Measurements from ENCODE around the gene CERS6. TPM values are rescaled to one million over a fixed set of nuclear protein-coding genes. Genes with fewer than 3 reads are reported as not detected.

Gene CERS6
- total and polyA plus RNA-seq, 2 of the 8 experiments (the other 6 are each of a cell fraction or from before 2014, with no cell fraction given) = 6.8 to 28.2 TPM

DNA sequence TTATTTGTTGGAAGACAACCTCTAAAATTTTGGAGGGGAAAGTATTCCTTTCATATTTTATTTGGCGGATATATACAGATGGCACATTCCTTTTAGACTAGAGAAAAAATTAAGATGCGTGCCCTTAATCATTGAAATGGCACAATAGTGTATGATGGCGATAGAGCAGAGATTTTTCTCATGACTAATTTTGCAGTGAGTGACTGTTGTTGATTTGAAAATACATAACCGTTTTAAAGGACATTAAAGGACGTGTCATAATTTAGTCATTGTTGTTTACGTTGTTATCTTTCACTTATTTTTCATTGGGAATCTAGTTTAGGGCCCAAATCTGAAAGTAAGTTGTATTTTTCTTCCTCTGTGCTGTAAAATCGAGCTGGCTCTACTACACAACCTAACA lies 61.7 kb downstream of the CERS6 start:
- Histone ChIP-seq H2BK12ac (ENCODE audit: low read depth, low read length) (no peak overlapping the region), H4K91ac (replicated peaks; ENCODE audit: insufficient read length, low read length) (no peak overlapping the region), H3K56ac (replicated peaks; ENCODE audit: insufficient read length, low read depth, low read length) (no peak overlapping the region), H2AFZ (ENCODE audit: low read length) (no peak overlapping the region), H3K36me3 (ENCODE audit: control insufficient read depth in 2 of 4, insufficient read depth in 4 of 4, low read length in 3 of 4) (no peaks in the 10 kb centered on the region), H3K23ac (ENCODE audit: insufficient read length) (no peak overlapping the region), H4K20me1 (replicated peaks in 1 of 2; ENCODE audit: control insufficient read depth in 1 of 2, insufficient read depth in 2 of 2, low read length in 2 of 2) (peaks cover 0 to 2% of the 10 kb centered on the region in 2 experiments), H4K8ac (ENCODE audit: extremely low read depth, insufficient read depth, low read length) (no peak overlapping the region), H3K4me3 (ENCODE audit: extremely low read depth in 1 of 4, insufficient read depth in 2 of 4, low read depth in 3 of 4, low read length in 4 of 4) (no peak overlapping the region), H3K9me3 (ENCODE audit: insufficient read depth in 2 of 2, low read depth in 1 of 2, low read length in 1 of 2) (no peaks in the 10 kb centered on the region), H3K9ac (replicated peaks in 1 of 4; ENCODE audit: extremely low read depth in 1 of 4, low read depth in 3 of 4, low read length in 3 of 4) (no peak overlapping the region), H2BK15ac (ENCODE audit: low read length) (no peak overlapping the region), H3K79me1 (ENCODE audit: low read depth, low read length) (peaks cover 4% of the 10 kb centered on the region; the same call in 1 of the 2 replicates), H3K27ac (ENCODE audit: low read depth, low read length) (no peak overlapping the region), H2BK120ac (replicated peaks; ENCODE audit: low read depth, low read length) (no peak overlapping the region), H2AK5ac (ENCODE audit: low read depth, low read length) (no peak overlapping the region), H4K5ac (ENCODE audit: insufficient read length, low read depth, low read length) (no peak overlapping the region), H2BK20ac (ENCODE audit: low read length) (no peak overlapping the region), H3K23me2 (ENCODE audit: low read depth, low read length) (peaks cover 2% of the 10 kb centered on the region; the same call in 1 of the 2 replicates), H3K4me1 (replicated peaks in 1 of 4; ENCODE audit: control insufficient read depth in 3 of 4, insufficient read depth in 4 of 4, low read length in 3 of 4) (peaks cover 0 to 15% (median 13%) of the 10 kb centered on the region in 4 experiments; a peak in 5 of 7 replicates), H3K18ac (ENCODE audit: extremely low read depth, low read length) (no peak overlapping the region), H3K79me2 (ENCODE audit: control insufficient read depth in 1 of 2, insufficient read depth in 2 of 2, low read length in 2 of 2) (peaks cover 0 to 80% of the 10 kb centered on the region in 2 experiments; a peak in 2 of 4 replicates), H3K27me3 (replicated peaks in 1 of 4; ENCODE audit: control insufficient read depth in 3 of 4, extremely low read depth in 1 of 4, insufficient read depth in 3 of 4, low read length in 3 of 4) (no peaks in the 10 kb centered on the region), H3K4ac (replicated peaks; ENCODE audit: insufficient read length, low read depth, low read length) (no peak overlapping the region), H3K14ac (ENCODE audit: insufficient read length) (no peak overlapping the region), H3K4me2 (ENCODE audit: insufficient read depth in 1 of 2, low read depth in 2 of 2, low read length in 2 of 2) (no peak overlapping the region), H2BK5ac (ENCODE audit: low read depth, low read length) (no peak overlapping the region)
- POLR2A ChIA-PET (ENCODE audit: partially characterized antibody) = interaction anchor here (0.8 kb wide), 1 partner anchor 42 kb away, joined by 3 read pairs; no protein-coding TSS in a partner anchor
- WGBS, 2 experiments (ENCODE audit: extremely low coverage in 1 of 2, insufficient coverage in 1 of 2, insufficient read length in 1 of 2, insufficient replicate concordance in 2 of 2, low coverage in 1 of 2, low lambda C conversion rate in 2 of 2, missing lambda C conversion rate in 1 of 2) = 82% methylated on average over 7 of the region's 7 CpGs; no CpG with 5 or more reads in 1 of the 2 experiments
- DNase-seq (ENCODE audit: low read depth in 1 of 2, low spot score in 2 of 2) (no peak), FAIRE-seq (no peak)
- CTCF ChIA-PET (ENCODE audit: partially characterized antibody) = interaction anchor here (1.0 to 1.8 kb wide), 4 partner anchors 9 to 47 kb away, joined by 4 to 11 read pairs (median 4); no protein-coding TSS in a partner anchor
- TF ChIP-seq, protein P1, sequence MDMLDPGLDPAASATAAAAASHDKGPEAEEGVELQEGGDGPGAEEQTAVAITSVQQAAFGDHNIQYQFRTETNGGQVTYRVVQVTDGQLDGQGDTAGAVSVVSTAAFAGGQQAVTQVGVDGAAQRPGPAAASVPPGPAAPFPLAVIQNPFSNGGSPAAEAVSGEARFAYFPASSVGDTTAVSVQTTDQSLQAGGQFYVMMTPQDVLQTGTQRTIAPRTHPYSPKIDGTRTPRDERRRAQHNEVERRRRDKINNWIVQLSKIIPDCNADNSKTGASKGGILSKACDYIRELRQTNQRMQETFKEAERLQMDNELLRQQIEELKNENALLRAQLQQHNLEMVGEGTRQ (IDR thresholded peaks at IDR 0.05; ENCODE audit: low read length) = no peak
- no peak for TF ChIP-seq BRCA1 (IDR thresholded peaks at IDR 0.05; ENCODE audit: low read depth, low read length)
- no peak for TF ChIP-seq SAP30 (IDR thresholded peaks at IDR 0.05; ENCODE audit: insufficient read depth, insufficient replicate concordance, low read length)
- no peak for TF ChIP-seq RFX5 (IDR thresholded peaks at IDR 0.05; ENCODE audit: borderline replicate concordance, low read depth, low read length)
- no peak for TF ChIP-seq EGR1 (IDR thresholded peaks at IDR 0.05; ENCODE audit: borderline replicate concordance, low read depth, low read length)
- TF ChIP-seq TBP (IDR thresholded peaks at IDR 0.05; ENCODE audit: low read depth, low read length) = no peak
- TF ChIP-seq SP2 (IDR thresholded peaks at IDR 0.05; ENCODE audit: low read length) = no peak
- TF ChIP-seq BCL11A (IDR thresholded peaks at IDR 0.05; ENCODE audit: low read depth in 2 of 2, low read length in 2 of 2) = no peak
- TF ChIP-seq ASH2L (IDR thresholded peaks at IDR 0.05; ENCODE audit: low read length) = no peak
- TF ChIP-seq JUND (IDR thresholded peaks at IDR 0.05; ENCODE audit: low read length) = no peak
- TF ChIP-seq ATF2 (IDR thresholded peaks at IDR 0.05; ENCODE audit: low read length) = no peak
